ENCODE measurements around the gene E2F3. TPM values are rescaled to one million over a fixed set of nuclear protein-coding genes. Genes with fewer than 3 reads are reported as not detected.

The E2F3 gene
- total RNA-seq, 4 donors from 2014 or later, result 3.5 to 5.1 (median 4.0) TPM

DNA sequence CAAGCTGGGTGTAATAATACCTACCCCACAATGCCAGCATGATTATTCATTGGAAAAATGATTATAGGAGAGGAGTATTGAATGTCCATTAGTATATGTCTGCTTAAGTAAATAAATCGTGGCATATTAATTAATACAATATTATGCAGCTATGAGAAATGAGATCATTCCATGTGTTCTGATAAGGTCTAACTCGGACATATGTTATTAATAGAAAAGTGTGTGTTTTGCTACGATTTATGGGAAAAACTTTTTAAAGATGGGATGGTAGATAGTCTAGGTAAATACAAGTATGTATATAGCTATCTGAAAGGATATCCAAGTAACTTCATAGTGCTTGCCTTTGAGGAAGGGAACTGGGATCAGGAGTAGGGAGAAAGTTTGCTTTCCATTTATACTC lies 71.1 kb downstream of the E2F3 start:
- Histone ChIP-seq H3K4me1 (no peaks in the 10 kb centered on the region), H3K9me3 (no peaks in the 10 kb centered on the region), H3K36me3 (no peaks in the 10 kb centered on the region), H3K4me3 (no peak overlapping the region), H3K27me3 (no peaks in the 10 kb centered on the region), H3K27ac (no peak overlapping the region)
- TF ChIP-seq EP300 (IDR thresholded peaks at IDR 0.05) (no peak), POLR2A (IDR thresholded peaks at IDR 0.05) (no peak)
- TF ChIP-seq, protein P1, sequence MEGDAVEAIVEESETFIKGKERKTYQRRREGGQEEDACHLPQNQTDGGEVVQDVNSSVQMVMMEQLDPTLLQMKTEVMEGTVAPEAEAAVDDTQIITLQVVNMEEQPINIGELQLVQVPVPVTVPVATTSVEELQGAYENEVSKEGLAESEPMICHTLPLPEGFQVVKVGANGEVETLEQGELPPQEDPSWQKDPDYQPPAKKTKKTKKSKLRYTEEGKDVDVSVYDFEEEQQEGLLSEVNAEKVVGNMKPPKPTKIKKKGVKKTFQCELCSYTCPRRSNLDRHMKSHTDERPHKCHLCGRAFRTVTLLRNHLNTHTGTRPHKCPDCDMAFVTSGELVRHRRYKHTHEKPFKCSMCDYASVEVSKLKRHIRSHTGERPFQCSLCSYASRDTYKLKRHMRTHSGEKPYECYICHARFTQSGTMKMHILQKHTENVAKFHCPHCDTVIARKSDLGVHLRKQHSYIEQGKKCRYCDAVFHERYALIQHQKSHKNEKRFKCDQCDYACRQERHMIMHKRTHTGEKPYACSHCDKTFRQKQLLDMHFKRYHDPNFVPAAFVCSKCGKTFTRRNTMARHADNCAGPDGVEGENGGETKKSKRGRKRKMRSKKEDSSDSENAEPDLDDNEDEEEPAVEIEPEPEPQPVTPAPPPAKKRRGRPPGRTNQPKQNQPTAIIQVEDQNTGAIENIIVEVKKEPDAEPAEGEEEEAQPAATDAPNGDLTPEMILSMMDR (IDR thresholded peaks at IDR 0.05), result no peak
- DNase-seq (ENCODE audit: low spot score in 2 of 2), result no peak
- WGBS, 2 donors, result 81 to 87% methylated on average over 3 of the region's 3 CpGs

DNA sequence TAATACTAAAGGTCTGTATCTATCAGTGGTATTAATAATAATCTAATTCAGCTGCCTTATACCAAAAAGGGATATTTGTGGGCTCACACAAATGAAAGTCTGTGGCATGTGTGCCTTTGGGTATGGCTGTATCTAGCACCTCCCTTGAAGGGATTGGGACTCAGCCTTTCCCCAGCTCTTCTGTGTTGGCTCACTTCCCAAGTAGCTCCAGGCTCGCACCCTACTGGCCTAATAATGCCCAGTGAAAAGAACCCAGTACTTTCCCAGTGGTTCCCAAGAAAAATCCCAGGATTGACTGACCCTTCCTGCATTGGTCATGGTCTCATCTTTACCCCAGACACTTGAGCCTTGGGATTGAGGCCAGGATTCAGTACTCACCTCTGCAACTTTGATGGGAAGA lies 71.8 kb downstream of the E2F3 start:
- WGBS, 2 donors, result 56 to 75% methylated on average over 1 of the region's 1 CpG
- H3K4me1 ChIP-seq, result no peaks in the 10 kb centered on the region
- no peak for DNase-seq (ENCODE audit: low spot score in 2 of 2)
- H3K4me3 ChIP-seq, result no peak overlapping the region
- no peaks in the 10 kb centered on the region for H3K9me3 ChIP-seq
- H3K27ac ChIP-seq, result no peak overlapping the region
- no peaks in the 10 kb centered on the region for H3K27me3 ChIP-seq
- TF ChIP-seq, protein P1 (IDR thresholded peaks at IDR 0.05), result no peak
- TF ChIP-seq POLR2A (IDR thresholded peaks at IDR 0.05) (no peak), EP300 (IDR thresholded peaks at IDR 0.05) (no peak)
- no peaks in the 10 kb centered on the region for H3K36me3 ChIP-seq

DNA sequence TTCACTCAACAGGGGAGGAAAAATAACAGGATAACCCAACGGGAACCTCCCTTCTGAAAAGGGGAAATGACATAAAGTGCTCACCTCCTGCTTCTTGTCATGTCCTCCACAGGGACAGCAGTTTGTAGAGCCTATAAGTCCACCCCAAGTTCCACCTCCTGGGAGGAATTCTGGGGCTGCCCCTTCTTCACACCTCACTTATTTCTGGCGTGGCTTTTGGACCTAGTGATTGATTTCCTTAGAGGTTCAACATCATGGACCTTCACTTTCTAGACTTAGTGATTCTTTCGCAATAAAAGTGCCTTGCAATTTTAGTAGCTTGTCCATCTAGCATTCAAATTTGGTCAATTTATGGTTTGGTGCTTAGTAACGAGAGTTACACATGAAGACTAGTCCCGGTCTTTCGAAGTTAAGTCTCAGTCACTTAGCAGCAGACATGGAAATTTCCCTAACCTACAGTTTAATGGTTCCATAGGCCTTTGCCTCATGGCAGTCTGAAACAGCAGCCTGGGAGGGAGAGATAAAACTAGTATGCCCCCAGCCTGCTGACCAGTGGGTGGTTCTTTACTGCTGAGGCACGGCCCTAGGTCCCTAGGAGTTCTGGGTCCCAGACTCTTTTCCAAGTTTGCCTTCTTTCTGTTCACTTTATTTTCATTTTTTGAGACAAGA lies 73.3 kb downstream of the E2F3 start:
- 90 to 93% methylated on average over 7 of the region's 7 CpGs for WGBS, 2 donors
- H3K36me3 ChIP-seq, result no peaks in the 10 kb centered on the region
- no peaks in the 10 kb centered on the region for H3K4me1 ChIP-seq
- TF ChIP-seq POLR2A (IDR thresholded peaks at IDR 0.05) (no peak), EP300 (IDR thresholded peaks at IDR 0.05) (no peak)
- TF ChIP-seq, protein P1 (IDR thresholded peaks at IDR 0.05), result no peak
- no peak overlapping the region for H3K27ac ChIP-seq
- no peak overlapping the region for H3K4me3 ChIP-seq
- no peaks in the 10 kb centered on the region for H3K9me3 ChIP-seq
- H3K27me3 ChIP-seq, result no peaks in the 10 kb centered on the region
- DNase-seq (ENCODE audit: low spot score in 2 of 2), result no peak

DNA sequence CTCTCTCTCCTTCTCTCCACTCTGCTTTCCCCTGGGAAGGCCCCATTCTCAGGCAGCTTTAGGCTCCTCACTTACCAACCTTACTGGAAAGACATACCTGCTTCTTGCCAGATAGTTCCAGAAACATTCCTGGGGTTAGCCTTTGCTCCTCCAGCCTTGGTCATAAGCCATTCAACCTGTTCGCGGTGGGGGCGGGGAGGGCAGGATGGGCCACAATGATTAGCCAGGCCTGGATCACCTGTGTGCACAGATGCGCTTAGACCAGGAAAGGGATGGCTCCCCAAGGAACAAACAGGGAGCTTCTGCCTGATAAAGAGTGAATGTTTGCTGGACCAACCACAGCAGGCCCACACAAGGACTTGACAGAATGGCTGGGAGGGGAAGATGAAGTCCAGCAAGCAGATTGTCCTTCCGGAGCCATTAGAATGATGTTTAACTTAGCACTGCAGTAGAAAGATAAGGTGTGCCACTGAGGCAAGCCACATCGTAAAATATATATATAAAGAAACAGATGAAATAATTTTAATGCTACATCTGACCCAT lies 74.9 kb downstream of the E2F3 start:
- H3K4me1 ChIP-seq, result no peaks in the 10 kb centered on the region
- H3K9me3 ChIP-seq, result no peaks in the 10 kb centered on the region
- TF ChIP-seq EP300 (IDR thresholded peaks at IDR 0.05), result no peak
- no peak for TF ChIP-seq POLR2A (IDR thresholded peaks at IDR 0.05)
- TF ChIP-seq, protein P1 (IDR thresholded peaks at IDR 0.05), result no peak
- peaks cover 0 to 5% (median 0%) of the 10 kb centered on the region in 3 donors for H3K36me3 ChIP-seq
- no peak overlapping the region for H3K27ac ChIP-seq
- DNase-seq (ENCODE audit: low spot score in 2 of 2), result no peak
- no peaks in the 10 kb centered on the region for H3K27me3 ChIP-seq
- H3K4me3 ChIP-seq, result no peak overlapping the region
- 95% methylated on average over 6 of the region's 6 CpGs for WGBS, 2 donors

DNA sequence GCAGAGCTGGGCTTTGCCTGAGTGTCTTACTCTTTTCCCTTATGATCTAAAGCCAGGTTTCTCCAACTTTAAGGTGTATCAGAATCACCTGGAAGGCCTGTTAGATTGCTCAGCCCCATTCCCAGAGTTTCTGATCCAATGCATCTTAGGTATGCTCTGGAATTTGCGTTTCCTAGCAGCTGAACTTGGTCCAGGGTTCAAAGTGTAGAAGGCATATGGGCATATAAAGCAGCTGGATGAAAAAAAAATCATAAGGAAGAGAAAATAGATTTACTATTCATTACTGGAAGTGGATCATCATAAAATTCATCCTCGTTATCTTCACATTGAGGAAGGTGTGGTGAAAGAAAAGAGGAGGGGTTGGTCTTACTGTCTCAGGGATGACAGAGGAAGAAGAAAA lies 75.8 kb downstream of the E2F3 start:
- TF ChIP-seq EP300 (IDR thresholded peaks at IDR 0.05) (no peak), POLR2A (IDR thresholded peaks at IDR 0.05) (no peak)
- TF ChIP-seq, protein P1 (IDR thresholded peaks at IDR 0.05), result no peak
- Histone ChIP-seq H3K9me3 (no peaks in the 10 kb centered on the region), H3K36me3 (peaks cover 0 to 7% (median 0%) of the 10 kb centered on the region in 3 donors), H3K27me3 (no peaks in the 10 kb centered on the region), H3K4me1 (no peaks in the 10 kb centered on the region), H3K4me3 (no peak overlapping the region), H3K27ac (no peak overlapping the region)
- DNase-seq (ENCODE audit: low spot score in 2 of 2), result no peak
- WGBS, 2 donors, result 94 to 96% methylated on average over 2 of the region's 2 CpGs
